Liver (tissue), 9 donors: Measurements from ENCODE around the gene SUGCT. TPM values are rescaled to one million over a fixed set of nuclear protein-coding genes. Genes with fewer than 3 reads are reported as not detected.

Experiments used
- DNase-seq: peaks from one replicate; pipeline ENCODE4 v3.0.0-alpha.2; 2017; ENCODE audit warnings: low spot score
- H3K27ac ChIP-seq, 2 donors: one replicate each; pipeline ENCODE4 v1.7.0; 2013; ENCODE audit warnings: inconsistent platforms in 2 of 2, low read length in 2 of 2, control low read depth in 1 of 2, low read depth in 1 of 2, mild to moderate bottlenecking in 1 of 2
- H3K27me3 ChIP-seq, 4 donors: one replicate each; pipeline versions ENCODE4 v1.6.1 to v1.7.0; 2013; ENCODE audit warnings: low read length in 3 of 4, inconsistent platforms in 1 of 4, mild to moderate bottlenecking in 1 of 4, moderate library complexity in 1 of 4; ENCODE audit not compliant: control insufficient read depth in 4 of 4, insufficient read depth in 4 of 4
- H3K36me3 ChIP-seq, 4 donors: one replicate each; pipeline versions ENCODE4 v1.6.1 to v1.7.0; 2013; ENCODE audit warnings: low read length in 3 of 4, mild to moderate bottlenecking in 3 of 4, low read depth in 1 of 4, moderate library complexity in 1 of 4; ENCODE audit not compliant: control insufficient read depth in 4 of 4, insufficient read depth in 3 of 4
- H3K4me1 ChIP-seq, 4 donors: one replicate each; pipeline versions ENCODE4 v1.6.1 to v1.7.0; 2013; ENCODE audit warnings: low read length in 3 of 4, mild to moderate bottlenecking in 3 of 4, moderate library complexity in 1 of 4; ENCODE audit not compliant: control insufficient read depth in 4 of 4, insufficient read depth in 4 of 4
- H3K4me3 ChIP-seq, 3 donors: one replicate each; pipeline versions ENCODE4 v1.6.1 to v1.7.0; 2013; ENCODE audit warnings: low read length in 3 of 3, control low read depth in 1 of 3, low read depth in 1 of 3, mild to moderate bottlenecking in 1 of 3
- H3K9ac ChIP-seq, 2 donors: one replicate each; pipeline ENCODE4 v1.7.0; 2013; ENCODE audit warnings: low read length in 2 of 2, mild to moderate bottlenecking in 2 of 2, moderate library complexity in 2 of 2, control low read depth in 1 of 2, low read depth in 1 of 2
- H3K9me3 ChIP-seq, 4 donors: one replicate each; pipeline versions ENCODE4 v1.6.1 to v1.7.0; 2013; ENCODE audit warnings: low read length in 3 of 4; ENCODE audit not compliant: control insufficient read depth in 4 of 4
- FOXA2 ChIP-seq: IDR thresholded peaks from 2 replicates; pipeline ENCODE4 v1.6.1; 2016; ENCODE audit warnings: antibody characterized with exemption
- GABPA ChIP-seq, 2 donors: IDR thresholded peaks in 1 of 2; conservative IDR thresholded peaks in 1 of 2; 2 replicates each; pipeline ENCODE4 v1.6.1; 2016; ENCODE audit warnings: antibody characterized with exemption in 2 of 2, mild to moderate bottlenecking in 1 of 2, moderate library complexity in 1 of 2
- HNF4A ChIP-seq, 2 donors: conservative IDR thresholded peaks; 2 replicates each; pipeline ENCODE4 v1.6.1; 2016; ENCODE audit warnings: antibody characterized with exemption in 2 of 2, mild to moderate bottlenecking in 2 of 2
- HNF4G ChIP-seq: IDR thresholded peaks from 2 replicates; pipeline ENCODE4 v1.6.1; 2016; ENCODE audit warnings: antibody characterized with exemption
- JUND ChIP-seq, 2 donors: IDR thresholded peaks; 2 replicates each; pipeline ENCODE4 v1.6.1; 2016; ENCODE audit warnings: antibody characterized with exemption in 2 of 2
- NR2F2 ChIP-seq: IDR thresholded peaks from 2 replicates; pipeline ENCODE4 v1.6.1; 2016; ENCODE audit warnings: antibody characterized with exemption
- RXRA ChIP-seq, 2 donors: IDR thresholded peaks; 2 replicates each; pipeline ENCODE4 v1.6.1; 2017 to 2018; ENCODE audit warnings: antibody characterized with exemption in 2 of 2, mild to moderate bottlenecking in 1 of 2
- TAF1 ChIP-seq: conservative IDR thresholded peaks from 2 replicates; pipeline ENCODE4 v1.6.1; 2016; ENCODE audit warnings: antibody characterized with exemption, mild to moderate bottlenecking
- YY1 ChIP-seq: IDR thresholded peaks from 2 replicates; pipeline ENCODE4 v1.6.1; 2016; ENCODE audit warnings: antibody characterized with exemption, mild to moderate bottlenecking
- WGBS: extraction: QIAGEN DNeasy Blood & Tissue Kit; methylation state at CpG from one replicate; pipeline ENCODE4 v1.1.7; 2013; 5-methylcytosine and 5-hydroxymethylcytosine counted together
- polyA plus RNA-seq, 2 donors: library from polyadenylated mRNA; stranded (reverse) in 1 of 2; unstranded in 1 of 2; fragments of 200-250 nt in 1 of 2; fragments of >200 nt in 1 of 2; fragmentation: Nextera tagmentation in 1 of 2; extraction: Ambion mirVana in 1 of 2; gene quantifications; one replicate each; pipeline versions ENCODE4 v1.2.1 to v1.2.3, GENCODE V29; 2013 to 2015
- total RNA-seq, 2 donors: library from RNA; depleted of rRNA; stranded (reverse); fragments of >200 nt; gene quantifications; one replicate each; pipeline ENCODE4 v1.2.3, GENCODE V29; 2014
- TF ChIP-seq, protein P1 (sequence below): fragments of 150-350 bp; IDR thresholded peaks from 2 replicates; pipeline ENCODE4 v1.5.1; 2017; ENCODE audit warnings: improper control_type of control experiment, low read depth, low read length; ENCODE audit not compliant: missing input control
- TF ChIP-seq, protein P2 (sequence below): IDR thresholded peaks from 2 replicates; pipeline ENCODE4 v1.6.1; 2016; ENCODE audit warnings: antibody characterized with exemption
- TF ChIP-seq, protein P3 (sequence below): IDR thresholded peaks from 2 replicates; pipeline ENCODE4 v1.6.1; 2016; ENCODE audit warnings: antibody characterized with exemption, mild to moderate bottlenecking
- TF ChIP-seq, protein P4 (sequence below): IDR thresholded peaks from 2 replicates; pipeline ENCODE4 v1.6.1; 2016; ENCODE audit warnings: antibody characterized with exemption
- donor health status: healthy.
- donor health status: healthy.
- donor health status: healthy.
- donor health status: healthy.
- donor health status: healthy.

SUGCT gene
- total and polyA plus RNA-seq, 4 donors, result 6.2 to 11.9 (median 9.9) TPM

DNA sequence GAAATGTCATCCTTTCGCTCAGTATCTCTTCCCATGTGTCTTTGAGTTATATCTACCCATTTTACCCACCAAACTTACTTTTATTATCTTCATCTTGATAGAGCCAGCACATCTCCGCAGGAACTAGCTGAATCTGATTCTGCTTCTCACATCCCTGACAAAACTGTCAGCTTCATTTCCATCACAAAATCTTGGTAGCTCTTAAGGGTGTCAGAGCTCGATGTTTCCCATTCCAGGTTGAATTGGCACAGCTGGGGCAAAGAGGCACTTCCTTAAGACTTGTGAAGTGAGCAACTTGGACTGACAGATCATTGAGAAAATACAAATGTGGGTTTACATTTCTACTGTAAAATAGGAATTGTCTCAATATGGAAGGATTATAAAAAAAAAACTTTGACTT, 434.5 kb downstream of the SUGCT start:
- no peak for DNase-seq
- WGBS, result 89% methylated on average over 3 of the region's 3 CpGs
- no peaks in the 10 kb centered on the region for H3K36me3 ChIP-seq

DNA sequence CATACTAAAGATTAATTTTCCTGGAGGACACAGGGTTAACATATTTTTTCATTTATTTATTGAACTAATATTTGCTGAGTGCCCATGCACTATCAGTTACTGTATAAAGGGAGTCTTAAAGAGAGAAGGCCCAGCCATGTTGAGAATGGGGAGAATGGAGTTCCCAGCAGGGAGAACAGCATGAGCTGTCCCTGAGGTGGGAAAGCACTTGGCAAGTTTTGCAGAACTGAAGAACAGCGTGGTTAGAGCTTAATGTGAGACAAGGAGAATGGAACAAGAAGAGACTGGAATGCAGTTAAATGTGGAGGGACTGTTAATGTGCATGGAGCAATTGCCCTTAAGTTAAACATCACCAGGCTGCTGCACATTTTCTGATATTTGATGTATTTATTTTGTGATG, 435.4 kb downstream of the SUGCT start:
- H3K9me3 ChIP-seq, result no peaks in the 10 kb centered on the region
- no peaks in the 10 kb centered on the region for H3K27me3 ChIP-seq
- no peak overlapping the region for H3K4me3 ChIP-seq
- H3K36me3 ChIP-seq, result no peaks in the 10 kb centered on the region
- H3K4me1 ChIP-seq, result no peaks in the 10 kb centered on the region
- 87% methylated on average over 1 of the region's 1 CpG for WGBS
- no peak overlapping the region for H3K27ac ChIP-seq
- no peak for DNase-seq
- H3K9ac ChIP-seq, result no peak overlapping the region
- TF ChIP-seq GABPA (IDR thresholded peaks at IDR 0.05 in 1 of 2, conservative IDR thresholded peaks at IDR 0.05 in 1 of 2), result no peak
- TF ChIP-seq, protein P1, sequence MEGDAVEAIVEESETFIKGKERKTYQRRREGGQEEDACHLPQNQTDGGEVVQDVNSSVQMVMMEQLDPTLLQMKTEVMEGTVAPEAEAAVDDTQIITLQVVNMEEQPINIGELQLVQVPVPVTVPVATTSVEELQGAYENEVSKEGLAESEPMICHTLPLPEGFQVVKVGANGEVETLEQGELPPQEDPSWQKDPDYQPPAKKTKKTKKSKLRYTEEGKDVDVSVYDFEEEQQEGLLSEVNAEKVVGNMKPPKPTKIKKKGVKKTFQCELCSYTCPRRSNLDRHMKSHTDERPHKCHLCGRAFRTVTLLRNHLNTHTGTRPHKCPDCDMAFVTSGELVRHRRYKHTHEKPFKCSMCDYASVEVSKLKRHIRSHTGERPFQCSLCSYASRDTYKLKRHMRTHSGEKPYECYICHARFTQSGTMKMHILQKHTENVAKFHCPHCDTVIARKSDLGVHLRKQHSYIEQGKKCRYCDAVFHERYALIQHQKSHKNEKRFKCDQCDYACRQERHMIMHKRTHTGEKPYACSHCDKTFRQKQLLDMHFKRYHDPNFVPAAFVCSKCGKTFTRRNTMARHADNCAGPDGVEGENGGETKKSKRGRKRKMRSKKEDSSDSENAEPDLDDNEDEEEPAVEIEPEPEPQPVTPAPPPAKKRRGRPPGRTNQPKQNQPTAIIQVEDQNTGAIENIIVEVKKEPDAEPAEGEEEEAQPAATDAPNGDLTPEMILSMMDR, result no peak
- TF ChIP-seq HNF4G, result no peak
- TF ChIP-seq FOXA2, result no peak
- TF ChIP-seq, protein P2, sequence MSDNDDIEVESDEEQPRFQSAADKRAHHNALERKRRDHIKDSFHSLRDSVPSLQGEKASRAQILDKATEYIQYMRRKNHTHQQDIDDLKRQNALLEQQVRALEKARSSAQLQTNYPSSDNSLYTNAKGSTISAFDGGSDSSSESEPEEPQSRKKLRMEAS, result no peak
- TF ChIP-seq YY1, result no peak
- TF ChIP-seq JUND (IDR thresholded peaks at IDR 0.05), result no peak
- TF ChIP-seq NR2F2, result no peak
- no peak for TF ChIP-seq HNF4A (conservative IDR thresholded peaks at IDR 0.05)
- no peak for TF ChIP-seq TAF1
- TF ChIP-seq, protein P3, sequence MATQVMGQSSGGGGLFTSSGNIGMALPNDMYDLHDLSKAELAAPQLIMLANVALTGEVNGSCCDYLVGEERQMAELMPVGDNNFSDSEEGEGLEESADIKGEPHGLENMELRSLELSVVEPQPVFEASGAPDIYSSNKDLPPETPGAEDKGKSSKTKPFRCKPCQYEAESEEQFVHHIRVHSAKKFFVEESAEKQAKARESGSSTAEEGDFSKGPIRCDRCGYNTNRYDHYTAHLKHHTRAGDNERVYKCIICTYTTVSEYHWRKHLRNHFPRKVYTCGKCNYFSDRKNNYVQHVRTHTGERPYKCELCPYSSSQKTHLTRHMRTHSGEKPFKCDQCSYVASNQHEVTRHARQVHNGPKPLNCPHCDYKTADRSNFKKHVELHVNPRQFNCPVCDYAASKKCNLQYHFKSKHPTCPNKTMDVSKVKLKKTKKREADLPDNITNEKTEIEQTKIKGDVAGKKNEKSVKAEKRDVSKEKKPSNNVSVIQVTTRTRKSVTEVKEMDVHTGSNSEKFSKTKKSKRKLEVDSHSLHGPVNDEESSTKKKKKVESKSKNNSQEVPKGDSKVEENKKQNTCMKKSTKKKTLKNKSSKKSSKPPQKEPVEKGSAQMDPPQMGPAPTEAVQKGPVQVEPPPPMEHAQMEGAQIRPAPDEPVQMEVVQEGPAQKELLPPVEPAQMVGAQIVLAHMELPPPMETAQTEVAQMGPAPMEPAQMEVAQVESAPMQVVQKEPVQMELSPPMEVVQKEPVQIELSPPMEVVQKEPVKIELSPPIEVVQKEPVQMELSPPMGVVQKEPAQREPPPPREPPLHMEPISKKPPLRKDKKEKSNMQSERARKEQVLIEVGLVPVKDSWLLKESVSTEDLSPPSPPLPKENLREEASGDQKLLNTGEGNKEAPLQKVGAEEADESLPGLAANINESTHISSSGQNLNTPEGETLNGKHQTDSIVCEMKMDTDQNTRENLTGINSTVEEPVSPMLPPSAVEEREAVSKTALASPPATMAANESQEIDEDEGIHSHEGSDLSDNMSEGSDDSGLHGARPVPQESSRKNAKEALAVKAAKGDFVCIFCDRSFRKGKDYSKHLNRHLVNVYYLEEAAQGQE, result no peak

More for the DNA sequence above, 434.5 kb downstream of the SUGCT start:
- Histone ChIP-seq H3K27ac (no peak overlapping the region), H3K4me1 (no peaks in the 10 kb centered on the region), H3K27me3 (no peaks in the 10 kb centered on the region), H3K9me3 (no peaks in the 10 kb centered on the region), H3K9ac (no peak overlapping the region), H3K4me3 (no peak overlapping the region)
- no peak for TF ChIP-seq HNF4G
- no peak for TF ChIP-seq FOXA2
- no peak for TF ChIP-seq TAF1
- TF ChIP-seq, protein P1, result no peak
- TF ChIP-seq JUND (IDR thresholded peaks at IDR 0.05), result no peak
- TF ChIP-seq, protein P4, sequence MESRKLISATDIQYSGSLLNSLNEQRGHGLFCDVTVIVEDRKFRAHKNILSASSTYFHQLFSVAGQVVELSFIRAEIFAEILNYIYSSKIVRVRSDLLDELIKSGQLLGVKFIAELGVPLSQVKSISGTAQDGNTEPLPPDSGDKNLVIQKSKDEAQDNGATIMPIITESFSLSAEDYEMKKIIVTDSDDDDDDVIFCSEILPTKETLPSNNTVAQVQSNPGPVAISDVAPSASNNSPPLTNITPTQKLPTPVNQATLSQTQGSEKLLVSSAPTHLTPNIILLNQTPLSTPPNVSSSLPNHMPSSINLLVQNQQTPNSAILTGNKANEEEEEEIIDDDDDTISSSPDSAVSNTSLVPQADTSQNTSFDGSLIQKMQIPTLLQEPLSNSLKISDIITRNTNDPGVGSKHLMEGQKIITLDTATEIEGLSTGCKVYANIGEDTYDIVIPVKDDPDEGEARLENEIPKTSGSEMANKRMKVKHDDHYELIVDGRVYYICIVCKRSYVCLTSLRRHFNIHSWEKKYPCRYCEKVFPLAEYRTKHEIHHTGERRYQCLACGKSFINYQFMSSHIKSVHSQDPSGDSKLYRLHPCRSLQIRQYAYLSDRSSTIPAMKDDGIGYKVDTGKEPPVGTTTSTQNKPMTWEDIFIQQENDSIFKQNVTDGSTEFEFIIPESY, result no peak
- TF ChIP-seq RXRA (IDR thresholded peaks at IDR 0.05), result no peak
- no peak for TF ChIP-seq GABPA (IDR thresholded peaks at IDR 0.05 in 1 of 2, conservative IDR thresholded peaks at IDR 0.05 in 1 of 2)
- TF ChIP-seq, protein P3, result no peak
